Activated CD8-positive, alpha-beta memory T cell treated with anti-CD3 and anti-CD28 coated beads, Interleukin-2, amount 50 U/mL, for 4 hours (primary cell): ENCODE data around the gene EXOSC2.
A peak's percentile ranks its signal among the peaks of the same experiment; 100 is the strongest.
"Not testable (repeated sequence)": the region's sequence is repeated elsewhere in the genome, so short reads cannot be mapped to it uniquely, and the experiment has no call there.

Experiments
- DNase-seq: peaks from one replicate; pipeline ENCODE4 v3.0.0-alpha.2; 2020

The EXOSC2 gene

DNA sequence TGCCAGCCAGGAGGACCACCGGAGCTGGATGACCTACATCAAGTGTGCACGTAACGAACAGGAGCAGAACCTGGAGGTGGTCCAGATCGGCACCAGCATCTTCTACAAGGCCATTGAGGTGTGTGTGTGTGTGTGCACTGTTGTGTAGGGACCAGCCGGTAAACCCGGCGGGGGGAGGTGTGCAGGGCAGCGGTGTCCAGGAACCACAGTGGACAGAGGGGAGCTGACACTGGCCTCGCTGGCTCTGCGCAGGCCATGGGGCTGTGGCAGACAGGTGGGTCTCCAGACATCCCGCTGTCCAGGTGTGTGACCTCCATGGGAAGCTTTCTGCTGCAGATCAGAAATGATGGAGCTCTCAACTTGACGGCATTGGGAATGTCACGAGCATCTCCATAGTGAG lies 25.4 kb upstream of the EXOSC2 start:
- DNase-seq: no peak

DNA sequence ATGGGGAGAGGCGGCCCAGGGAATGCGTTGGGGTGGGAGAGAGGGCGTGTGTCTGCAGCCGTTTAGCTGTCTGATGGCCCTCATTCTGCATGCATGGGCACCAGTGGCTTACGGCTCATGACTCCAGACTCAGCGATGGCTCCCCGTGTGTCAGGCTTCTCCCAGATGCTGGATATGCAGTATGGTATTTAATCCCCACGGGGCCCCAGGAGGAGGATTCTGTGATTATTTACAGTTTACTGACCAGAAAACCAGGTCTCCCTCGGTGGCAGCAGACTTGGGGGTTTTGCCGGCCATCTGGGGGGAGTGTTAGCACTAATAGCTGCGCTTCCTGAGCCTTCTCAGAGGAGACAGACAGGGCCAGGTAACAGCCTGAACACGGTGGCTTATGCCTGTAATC lies 24.9 kb upstream of the EXOSC2 start:
- DNase-seq: no peak

DNA sequence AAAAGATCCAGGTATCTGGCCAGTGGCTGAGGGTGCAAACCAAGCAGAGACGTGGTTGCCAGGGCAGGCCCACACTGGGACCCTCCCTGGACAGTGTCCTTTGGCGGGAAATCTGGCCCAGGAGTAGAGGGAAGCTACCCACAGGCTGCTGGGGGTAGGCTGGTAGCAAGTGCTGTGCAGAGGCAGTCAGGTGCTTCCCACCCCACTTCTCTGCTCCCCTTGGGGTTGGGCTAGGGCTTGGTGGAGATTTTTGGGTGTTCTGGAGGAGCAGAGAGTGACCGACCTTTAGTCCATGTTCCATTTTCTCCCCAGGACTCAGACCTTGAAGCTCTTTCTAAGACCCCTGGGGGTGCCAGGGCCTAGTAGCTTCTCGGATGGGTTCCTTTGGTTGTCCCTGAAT lies 23.6 kb upstream of the EXOSC2 start:
- no peak for DNase-seq

DNA sequence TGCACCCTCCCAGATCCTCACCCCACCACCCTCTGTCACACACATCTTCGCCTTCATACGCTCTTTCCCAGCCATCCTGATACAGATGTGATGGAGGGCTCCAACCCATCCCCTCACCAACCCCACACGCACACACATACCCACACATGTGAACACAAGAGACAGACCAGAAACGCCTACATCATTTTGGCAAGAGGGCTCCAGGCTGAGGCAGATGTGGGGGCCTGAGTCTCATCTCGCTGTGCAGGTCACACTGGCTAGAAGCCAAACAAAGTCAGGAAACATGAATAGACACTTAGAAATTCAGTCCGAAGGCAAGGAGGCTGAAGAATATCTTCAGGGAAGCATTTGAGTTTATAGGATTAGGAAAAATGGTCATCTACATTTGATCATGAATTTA lies 22.9 kb upstream of the EXOSC2 start:
- DNase-seq: no peak

DNA sequence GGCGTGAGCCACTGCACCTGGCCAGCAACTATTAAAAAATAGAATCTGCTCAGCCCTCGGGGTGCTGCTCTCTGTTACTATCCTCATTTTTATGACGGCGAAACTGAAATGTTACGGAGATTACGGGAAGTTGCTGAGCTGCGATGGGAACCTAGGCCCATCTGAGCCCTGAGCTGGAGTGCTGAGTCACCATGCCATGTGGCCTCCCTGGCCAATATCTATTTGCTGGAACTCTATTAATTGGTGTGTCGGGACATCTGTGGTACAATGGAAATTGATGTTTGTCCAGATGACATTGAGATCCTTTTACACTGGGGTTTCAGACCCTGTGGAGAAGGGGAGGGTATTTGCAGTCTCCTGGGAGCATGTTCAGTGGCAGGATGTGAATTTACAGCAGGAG lies 21.1 kb upstream of the EXOSC2 start:
- DNase-seq: no peak

DNA sequence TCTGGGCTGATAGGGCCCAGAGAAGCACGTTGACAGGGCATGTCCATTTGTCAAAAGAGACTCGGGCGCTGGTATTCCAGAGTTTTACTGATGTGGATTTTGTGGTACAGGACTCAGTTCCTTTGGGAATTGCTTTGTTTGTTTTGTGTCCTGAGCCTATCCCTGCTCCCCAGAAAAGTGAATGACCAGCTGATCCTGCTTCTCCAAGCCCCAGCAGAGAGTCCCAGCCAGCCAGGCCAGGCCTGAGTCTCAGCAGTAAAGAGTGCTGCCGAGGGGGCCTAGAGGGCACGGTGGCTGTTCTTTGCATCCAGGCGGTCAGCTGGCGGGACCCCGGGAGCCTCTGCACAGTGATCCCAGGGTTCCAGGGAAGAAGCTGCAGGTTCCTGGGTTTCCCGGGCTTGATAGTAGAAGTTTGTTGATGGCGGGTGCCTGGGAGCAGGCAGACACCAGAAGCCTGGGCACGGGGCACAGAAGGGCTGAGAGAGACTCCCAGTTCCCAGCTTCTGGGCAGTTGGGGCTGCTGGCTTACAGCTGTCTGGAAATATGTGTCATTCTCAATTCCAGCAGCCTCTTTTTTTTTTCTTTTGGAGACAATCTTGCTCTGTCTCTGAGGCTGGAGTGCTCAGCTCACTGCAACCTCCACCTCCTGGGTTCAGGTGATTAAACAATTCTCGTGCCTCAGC lies 20.5 kb upstream of the EXOSC2 start:
- no peak for DNase-seq

DNA sequence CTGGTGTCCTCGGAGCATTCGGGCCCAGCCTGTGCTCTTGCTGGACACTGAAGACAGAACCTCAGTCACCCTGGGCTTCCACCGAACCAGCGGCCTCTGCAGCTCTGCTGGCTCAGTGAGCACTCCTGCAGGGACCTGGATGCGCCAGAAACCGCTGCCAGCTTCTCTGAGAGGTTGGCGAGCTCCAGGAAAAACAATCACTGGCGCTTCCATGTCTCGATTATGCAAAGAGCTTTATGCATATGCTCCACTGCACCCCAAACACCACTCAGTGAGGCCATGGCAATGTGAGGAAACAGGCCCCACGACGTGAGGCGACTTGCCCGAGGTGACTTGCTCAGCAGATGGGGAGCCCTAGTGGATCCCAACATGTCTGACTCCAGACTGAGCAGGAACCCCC lies 18.2 kb upstream of the EXOSC2 start:
- DNase-seq: no peak

DNA sequence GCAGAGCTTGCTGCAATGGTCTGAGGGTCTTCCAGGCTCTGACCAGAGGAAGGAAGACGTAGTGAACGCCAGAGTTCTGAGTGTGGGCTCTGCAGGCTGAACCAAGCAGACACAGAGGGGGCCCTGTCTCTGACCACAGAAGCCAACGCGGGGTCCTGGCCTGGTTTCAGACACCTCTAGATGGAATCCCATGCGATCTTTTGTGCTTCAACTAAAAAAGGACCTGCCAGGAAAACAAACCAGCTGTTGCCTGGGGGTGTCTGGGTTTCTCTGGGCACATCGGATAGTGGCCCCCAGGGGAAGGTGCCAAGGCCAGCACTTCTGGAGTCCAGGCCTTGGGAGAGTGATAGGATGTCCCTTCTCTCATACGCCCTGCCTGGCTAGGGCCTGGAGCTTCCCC lies 16.3 kb upstream of the EXOSC2 start:
- no peak for DNase-seq

DNA sequence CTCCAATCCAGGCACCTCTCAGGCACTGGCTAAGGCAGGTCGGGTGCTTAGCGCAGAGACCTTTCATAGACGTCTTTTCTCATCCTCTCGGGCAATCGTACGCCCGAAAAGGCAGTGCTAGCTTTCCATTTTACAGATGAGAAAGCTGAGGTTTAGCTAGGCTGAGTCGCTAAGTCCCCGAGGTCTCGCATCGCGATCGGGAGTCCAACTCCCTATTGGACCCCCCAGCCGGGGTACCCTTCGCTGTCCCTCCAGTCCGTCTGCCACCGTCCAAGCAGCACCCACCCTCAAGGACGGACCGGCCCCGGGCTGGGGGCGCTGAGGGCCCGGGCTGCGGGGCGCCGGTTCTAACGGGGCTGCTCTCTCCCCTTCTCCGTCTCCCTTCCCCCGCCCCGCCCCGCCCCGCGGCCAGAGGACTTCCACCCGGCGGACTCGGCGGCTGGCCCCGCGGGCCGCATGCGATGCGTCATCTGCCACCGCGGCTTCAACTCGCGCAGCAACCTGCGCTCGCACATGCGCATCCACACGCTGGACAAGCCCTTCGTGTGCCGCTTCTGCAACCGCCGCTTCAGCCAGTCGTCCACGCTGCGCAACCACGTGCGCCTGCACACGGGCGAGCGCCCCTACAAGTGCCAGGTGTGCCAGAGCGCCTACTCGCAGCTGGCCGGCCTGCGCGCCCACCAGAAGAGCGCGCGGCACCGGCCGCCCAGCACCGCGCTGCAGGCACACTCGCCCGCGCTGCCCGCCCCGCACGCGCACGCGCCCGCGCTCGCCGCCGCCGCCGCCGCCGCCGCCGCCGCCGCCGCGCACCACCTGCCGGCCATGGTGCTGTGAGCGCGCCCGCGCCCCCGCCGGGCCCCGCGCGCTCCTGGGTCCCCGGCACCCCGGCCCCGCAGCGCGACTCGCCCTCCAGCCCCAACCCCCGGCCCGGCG lies 12.5 kb upstream of the EXOSC2 start:
- DNase-seq: peak; percentile 51

DNA sequence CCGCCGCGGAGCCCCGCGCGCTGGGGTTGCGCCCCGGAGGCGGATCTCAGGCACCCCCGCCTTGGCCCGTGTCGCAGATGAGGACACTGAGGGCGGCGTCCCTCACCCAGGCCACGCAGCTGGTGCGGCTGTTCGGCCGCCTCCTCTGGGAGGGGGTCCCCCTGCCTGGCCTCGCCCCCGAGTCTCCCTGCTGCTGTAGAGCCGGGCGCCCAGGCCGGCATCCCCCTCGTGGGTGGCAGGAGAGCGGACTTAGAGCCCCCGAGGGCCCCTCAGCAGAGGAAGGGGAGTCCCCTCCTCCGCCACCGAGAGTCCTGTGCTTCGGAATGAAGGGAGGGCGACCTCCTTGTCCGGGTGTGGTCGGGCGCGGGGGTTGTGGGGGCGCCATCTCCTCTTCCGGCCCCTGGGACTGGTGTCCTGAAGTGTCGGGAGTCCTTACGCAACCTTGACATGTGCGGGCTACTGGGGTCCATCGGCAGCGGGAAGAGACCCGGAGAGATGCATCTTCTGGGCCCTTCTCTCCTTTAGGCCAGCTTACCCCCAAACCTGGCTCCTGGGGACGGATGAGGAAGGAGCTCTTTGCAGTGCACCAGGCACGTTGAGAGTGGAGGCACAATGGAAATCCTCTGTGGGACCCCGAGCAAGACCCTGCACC lies 11.7 kb upstream of the EXOSC2 start:
- no peak for DNase-seq

DNA sequence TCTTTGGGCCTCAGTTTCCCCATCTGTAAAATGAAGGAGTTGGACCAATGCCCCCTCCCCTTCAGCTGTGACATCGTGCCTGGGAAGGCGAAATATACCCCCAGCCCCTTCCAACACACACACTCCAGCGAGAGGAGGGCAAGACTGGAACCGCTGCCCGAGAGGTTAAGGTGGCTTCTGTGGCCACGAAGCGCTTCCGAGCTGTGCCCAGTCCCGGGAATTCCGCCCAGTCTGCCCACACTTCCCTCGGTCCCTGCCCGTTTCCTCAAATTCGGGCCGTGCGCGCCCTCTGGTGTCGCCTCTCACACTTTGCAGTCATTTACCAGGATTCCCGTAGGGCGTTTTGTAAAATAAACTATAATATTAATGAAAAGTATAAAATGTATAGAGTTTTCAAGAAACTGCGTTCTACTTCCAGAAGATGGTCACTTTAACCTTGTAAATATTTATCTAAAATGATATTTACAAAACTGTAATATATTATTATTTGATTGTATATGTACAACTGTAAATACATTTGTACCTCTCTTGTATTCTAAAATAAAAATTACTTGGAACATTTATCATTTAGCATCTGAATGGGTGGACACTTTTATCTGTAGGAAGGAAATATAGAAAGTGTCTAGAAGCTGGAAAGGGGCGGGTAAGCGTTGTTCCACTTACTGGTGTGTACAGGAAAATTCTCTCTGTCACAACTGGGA lies 11.0 kb upstream of the EXOSC2 start:
- DNase-seq: peak; percentile 62

DNA sequence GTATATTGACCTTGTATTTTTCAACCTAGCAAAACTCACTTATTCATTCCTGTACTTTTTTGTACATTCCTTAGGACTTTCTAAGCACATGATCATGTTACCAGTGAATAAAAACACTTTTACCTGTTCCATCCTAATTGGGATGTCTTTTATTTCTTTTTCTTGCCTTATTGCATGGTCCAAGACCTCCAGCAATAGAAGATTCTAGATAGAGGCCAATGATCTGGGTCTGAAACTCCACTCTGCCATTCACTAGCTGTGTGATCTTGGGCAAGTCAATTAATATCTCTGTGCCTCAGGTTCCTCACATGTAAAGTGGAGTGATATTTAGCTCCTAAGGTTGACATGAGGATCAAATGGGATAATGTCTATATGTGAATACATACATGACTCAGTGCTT lies 8.5 kb upstream of the EXOSC2 start:
- no peak for DNase-seq

DNA sequence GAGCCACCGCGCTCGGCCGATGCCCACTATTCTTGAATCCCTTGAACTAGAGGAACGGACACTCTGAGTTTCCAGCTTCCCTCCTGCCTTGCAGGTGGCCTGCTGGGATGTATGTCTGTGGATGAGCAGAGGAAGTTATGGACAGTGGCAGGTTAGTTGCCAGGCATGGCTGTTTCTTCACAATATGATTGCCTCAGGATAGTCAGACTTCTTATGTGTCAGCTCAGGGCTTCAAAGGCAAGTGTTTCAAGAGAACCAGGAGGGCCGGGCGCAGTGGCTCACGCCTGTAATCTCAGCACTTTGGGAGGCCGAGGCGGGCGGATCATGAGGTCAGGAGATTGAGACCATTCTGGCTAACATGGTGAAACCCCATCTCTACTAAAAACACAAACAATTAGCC lies 7.6 kb upstream of the EXOSC2 start:
- not testable (repeated sequence) for DNase-seq

DNA sequence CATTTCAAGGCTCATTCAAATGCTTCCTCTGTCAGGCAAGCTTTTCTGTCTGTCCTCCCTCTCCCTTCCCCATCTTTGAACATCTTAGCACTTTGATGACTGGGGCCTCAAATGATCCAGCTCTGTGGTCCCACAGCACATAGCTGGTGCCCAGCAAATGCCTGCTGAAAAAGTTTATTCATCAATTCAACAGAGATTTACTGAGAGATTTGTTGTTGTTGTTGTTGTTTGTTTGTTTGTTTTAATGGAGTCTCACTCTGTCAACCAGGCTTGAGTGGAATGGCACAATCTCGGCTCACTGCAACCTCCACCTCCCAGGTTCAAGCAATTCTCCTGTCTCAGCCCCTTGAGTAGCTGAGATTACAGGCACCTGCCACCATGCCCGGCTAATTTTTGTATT lies 6.0 kb upstream of the EXOSC2 start:
- DNase-seq: no peak

DNA sequence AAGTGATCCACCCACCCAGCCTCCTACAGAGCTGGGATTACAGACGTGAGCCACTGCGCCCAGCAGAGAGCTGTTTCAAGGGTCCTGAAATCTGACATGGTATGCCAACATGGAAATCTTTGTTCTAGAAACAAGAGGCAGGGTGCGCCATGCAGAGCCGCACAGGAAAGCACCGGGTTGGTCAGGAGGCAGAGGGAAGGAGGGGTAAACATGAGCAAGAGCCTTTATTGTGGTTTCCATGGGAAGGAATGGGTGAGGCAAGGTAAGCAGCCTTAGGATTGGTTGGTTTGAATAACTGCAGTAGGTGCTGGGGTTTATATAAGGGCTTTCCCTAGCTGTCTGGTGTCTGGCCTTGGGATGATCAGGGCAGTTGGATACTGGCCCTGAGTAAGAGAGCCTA lies 5.5 kb upstream of the EXOSC2 start:
- DNase-seq: no peak

DNA sequence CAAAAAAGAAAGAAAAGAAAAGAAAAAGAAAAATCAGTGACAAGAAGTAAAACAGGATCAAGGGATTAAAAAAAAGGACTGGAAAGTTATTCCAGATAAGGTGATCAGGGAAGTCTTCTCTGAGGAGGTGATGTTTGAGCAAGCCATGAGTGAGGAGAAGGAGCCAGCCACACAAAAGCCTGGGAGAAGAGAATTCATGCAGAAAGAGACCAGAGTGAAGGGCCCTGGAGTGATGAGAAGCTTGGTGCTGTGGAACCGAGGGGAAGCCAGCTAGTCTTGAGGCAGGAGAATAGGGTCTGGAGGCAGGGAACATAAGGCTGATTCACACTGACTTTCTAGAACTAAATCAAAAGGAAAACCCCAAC lies 4.0 kb upstream of the EXOSC2 start:
- no peak for DNase-seq

DNA sequence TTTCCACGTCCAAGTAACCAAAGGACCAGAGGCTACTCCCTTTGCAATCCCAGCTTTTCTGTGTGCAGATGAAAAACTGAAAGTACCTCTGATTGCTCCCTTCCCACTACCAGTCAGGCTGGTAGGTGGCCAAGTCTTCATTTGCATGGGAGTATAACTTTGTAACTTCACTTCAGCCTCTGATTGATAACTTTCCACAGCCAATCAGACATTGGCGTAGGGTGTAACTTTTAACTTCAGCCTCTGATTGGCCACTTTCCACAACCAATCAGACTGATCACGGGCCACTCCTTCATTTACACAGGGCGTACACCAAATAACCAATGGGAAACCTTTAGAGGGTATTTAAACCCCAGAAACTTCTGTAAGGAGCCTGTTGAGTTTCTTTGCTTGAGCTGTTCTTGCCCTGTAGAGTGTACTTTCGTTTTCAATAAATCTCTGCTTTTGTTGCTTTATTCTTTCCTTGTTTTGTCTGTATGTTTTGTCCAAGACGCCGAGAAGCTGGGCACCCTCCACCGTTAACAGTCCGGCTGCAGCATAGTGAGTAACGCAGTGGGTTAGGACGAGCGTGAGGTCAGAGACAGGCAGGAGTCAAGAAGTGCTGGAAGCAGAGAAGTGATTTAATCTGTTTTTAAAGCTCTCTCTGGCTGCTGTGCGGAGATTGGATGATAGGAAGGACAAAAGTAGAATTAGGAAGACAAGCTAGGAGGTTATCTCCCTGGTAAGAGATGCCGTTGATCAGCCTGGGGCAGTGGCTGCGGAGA lies 3.5 kb upstream of the EXOSC2 start:
- no peak for DNase-seq

DNA sequence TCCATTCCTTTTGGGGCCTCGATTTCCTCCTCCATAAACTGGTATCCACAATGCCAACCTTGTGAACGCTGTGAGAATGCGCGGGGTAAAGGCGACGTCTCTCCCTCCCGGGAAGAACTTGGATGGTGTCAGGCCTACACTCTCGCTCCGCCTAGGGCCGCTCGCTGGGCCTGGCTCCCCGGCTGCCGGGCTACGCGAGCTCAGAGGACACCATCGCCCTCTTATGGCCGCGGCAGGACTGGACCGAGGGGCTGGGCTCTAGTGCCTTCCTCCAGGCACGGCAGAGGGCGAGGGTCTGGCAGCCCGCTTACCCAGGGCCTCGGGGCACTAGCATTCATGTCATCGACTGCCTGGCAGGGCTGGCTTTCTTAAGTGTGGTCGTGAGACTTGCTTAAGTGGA lies 1.3 kb upstream of the EXOSC2 start:
- no peak for DNase-seq

DNA sequence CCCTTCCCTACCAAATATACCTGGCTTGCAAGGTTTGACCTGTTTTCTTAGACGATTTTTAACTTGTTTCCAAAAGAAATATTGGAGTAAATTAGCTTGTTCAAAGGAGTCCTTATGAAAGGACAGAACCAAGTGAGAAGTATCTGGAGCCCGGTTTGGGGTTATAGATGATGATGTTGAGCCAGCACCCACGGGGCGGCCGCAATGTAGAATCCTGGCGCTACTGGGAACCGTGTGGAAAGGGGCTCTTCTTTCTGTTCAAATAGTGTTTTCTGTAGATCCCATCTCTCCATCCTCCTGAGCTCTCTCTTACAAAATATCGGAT lies 517 bp upstream of the EXOSC2 start:
- no peak for DNase-seq

DNA sequence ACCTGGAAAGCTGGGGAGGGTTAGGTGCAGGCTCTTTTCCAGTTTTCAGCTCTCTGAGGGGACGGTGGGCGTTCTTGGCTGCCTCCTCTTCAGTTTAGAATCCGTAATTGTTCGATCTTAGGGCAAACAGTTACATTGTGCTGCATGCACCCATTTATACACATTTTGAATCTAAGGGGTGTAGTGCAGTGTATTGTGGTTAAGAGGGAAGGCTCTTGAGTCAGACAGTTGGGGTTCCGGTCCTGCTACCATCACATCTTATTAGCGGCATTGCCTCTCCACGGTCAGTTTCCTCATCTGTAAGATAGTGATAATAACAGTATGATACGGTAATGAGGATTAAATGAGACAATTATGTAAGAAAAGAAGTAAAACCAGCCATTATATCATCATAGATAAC lies 625 bp downstream of the EXOSC2 start:
- DNase-seq: no peak

DNA sequence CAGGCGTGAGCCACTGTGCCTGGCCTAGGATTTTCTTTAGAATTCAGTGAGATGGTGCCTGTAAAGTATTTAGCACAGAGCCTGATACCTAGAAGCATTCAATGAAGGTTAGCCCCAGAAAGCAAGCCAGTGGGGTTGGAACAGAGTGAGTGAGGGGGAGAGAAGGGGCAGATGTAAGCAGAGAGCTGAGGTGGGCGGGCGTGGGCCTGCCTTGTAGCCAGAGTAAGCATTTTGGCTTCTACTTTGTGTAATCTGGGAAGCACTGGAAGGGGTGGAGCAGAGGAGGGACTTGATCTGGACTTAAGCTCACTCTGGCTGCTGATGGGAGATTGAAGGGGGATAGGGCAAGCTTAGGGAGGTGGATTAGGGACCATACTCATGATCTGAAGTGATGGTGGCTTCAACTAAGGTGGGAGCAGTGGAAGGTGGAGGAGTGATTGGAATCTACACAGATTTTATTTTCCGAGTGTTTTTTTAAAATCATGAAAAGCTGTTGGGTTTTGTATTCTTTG lies 2.6 kb downstream of the EXOSC2 start:
- DNase-seq: no peak

DNA sequence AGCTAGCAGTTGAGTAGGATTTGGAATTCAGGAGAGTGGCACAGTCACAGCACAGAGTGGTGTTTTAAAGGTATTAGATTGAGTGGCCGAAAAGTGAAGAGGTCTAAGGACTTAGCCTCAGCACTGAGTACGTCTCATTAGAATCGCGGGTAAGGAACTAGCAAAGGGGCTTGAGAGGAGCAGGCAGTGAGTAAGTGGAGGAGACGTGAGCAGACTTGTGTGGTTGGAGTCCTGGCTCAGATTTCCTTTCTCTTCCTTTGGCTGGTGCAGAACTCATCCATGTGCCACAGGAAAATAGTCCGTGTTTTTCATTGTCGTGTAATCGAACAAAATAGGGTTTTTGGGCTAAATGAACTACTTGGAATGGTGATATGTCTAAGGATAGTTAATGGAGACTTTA lies 3.4 kb downstream of the EXOSC2 start:
- DNase-seq: no peak

DNA sequence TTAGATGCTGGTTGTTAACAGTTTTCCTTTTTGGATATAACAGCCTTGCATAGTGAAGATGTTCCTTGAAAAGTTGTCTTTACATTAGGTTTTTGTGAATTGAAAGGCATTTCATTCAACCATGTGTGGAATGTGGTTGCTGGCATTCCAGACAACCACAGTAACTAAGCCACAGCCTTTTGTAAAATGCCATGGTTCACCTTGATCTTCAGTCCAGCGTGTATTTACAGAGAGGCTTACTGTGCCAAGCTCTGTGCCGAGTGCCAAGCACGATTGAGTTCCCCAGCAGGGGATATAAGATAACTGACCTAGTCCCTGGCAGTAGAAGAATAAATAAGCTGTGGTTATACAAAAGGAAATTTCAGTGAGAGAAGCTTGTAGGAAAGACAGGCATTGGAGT lies 4.9 kb downstream of the EXOSC2 start:
- DNase-seq: no peak
